Hematopoietic multipotent progenitor cell treated with erythropoietin and hydrocortisone succinate and interleukin-3 and kit ligand, for 17 days (in vitro differentiated cells): Measurements from ENCODE around the gene TMEM63B.
"Not testable (repeated sequence)": the region's sequence is repeated elsewhere in the genome, so short reads cannot be mapped to it uniquely, and the experiment has no call there.

ENCODE experiments used
- DNase-seq: peaks from one replicate; pipeline ENCODE4 v3.0.0-alpha.2; 2015; ENCODE audit warnings: low spot score

Gene TMEM63B

GRCh38 chr6:44127186-44128019 lies at the start of gene TMEM63B, which contains the start of gene MRPL14:
Gene TMEM63B, plus strand, starts transcription at chr6:44127554. Its CDS starts 7,031 bp downstream, at chr6:44134585.
Gene MRPL14, minus strand, starts transcription at chr6:44127452. Its CDS starts 10,841 bp downstream, at chr6:44116611.
- peak; percentile 95 for DNase-seq

- no peak for DNase-seq
These were observed 49.0 kb upstream of the TMEM63B start for GRCh38 chr6:44078219-44078826.

- peak; percentile 85 for DNase-seq
These were observed 48.3 kb upstream of the TMEM63B start for GRCh38 chr6:44078827-44079671.

- no peak for DNase-seq
These were observed 47.7 kb upstream of the TMEM63B start for GRCh38 chr6:44079672-44080071.

GRCh38 chr6:44080561-44081521 lies 46.5 kb upstream of the TMEM63B start:
- no peak for DNase-seq

- no peak for DNase-seq
These were observed 45.6 kb upstream of the TMEM63B start for GRCh38 chr6:44081753-44082152.

- no peak for DNase-seq
These were observed 44.5 kb upstream of the TMEM63B start for GRCh38 chr6:44082872-44083321.

- DNase-seq = no peak
These were observed 42.9 kb upstream of the TMEM63B start for GRCh38 chr6:44084231-44085014.

GRCh38 chr6:44085219-44085618 lies 42.1 kb upstream of the TMEM63B start:
- DNase-seq = no peak

GRCh38 chr6:44086931-44087574 lies 40.3 kb upstream of the TMEM63B start:
- DNase-seq = no peak

GRCh38 chr6:44087623-44088022 lies 39.7 kb upstream of the TMEM63B start:
- no peak for DNase-seq

GRCh38 chr6:44088827-44089590 lies 38.3 kb upstream of the TMEM63B start:
- no peak for DNase-seq

GRCh38 chr6:44090465-44090864 lies 36.9 kb upstream of the TMEM63B start:
- no peak for DNase-seq

GRCh38 chr6:44091356-44091755 lies 36.0 kb upstream of the TMEM63B start:
- not testable (repeated sequence) for DNase-seq

- no peak for DNase-seq
These were observed 35.1 kb upstream of the TMEM63B start for GRCh38 chr6:44091981-44092884.

GRCh38 chr6:44093066-44093465 lies 34.3 kb upstream of the TMEM63B start:
- no peak for DNase-seq

- DNase-seq = no peak
These were observed 33.5 kb upstream of the TMEM63B start for GRCh38 chr6:44093750-44094402.
